GM18909 (cell line): ENCODE measurements around the gene TWIST1.

Source experiments
- ATAC-seq: cut with Tn5 transposase; IDR thresholded peaks from one replicate; pipeline ENCODE4 v1.9.1; 2021; ENCODE audit warnings: mild to moderate bottlenecking; ENCODE audit not compliant: unreplicated experiment, poor library complexity

Gene TWIST1

GRCh38 chr7:19117091-19117869 lies at the start of gene TWIST1:
Gene TWIST1, minus strand, starts transcription at chr7:19117636. Its CDS starts 315 bp downstream, at chr7:19117321.
- ATAC-seq = peak; percentile 41

GRCh38 chr7:19161671-19162070 lies 44.2 kb upstream of the TWIST1 start:
- ATAC-seq = no peak

- no peak for ATAC-seq
Observed at GRCh38 chr7:19146699-19147098, 29.3 kb upstream of the TWIST1 start.

GRCh38 chr7:19145434-19146115 lies 28.1 kb upstream of the TWIST1 start:
- no peak for ATAC-seq

GRCh38 chr7:19144661-19145433 lies 27.4 kb upstream of the TWIST1 start, which contains the start of gene FERD3L:
Gene FERD3L, minus strand, starts transcription at chr7:19145421. Its CDS starts 59 bp downstream, at chr7:19145362.
- no peak for ATAC-seq

GRCh38 chr7:19143881-19144574 lies 26.6 kb upstream of the TWIST1 start:
- no peak for ATAC-seq

GRCh38 chr7:19139706-19140327 lies 22.4 kb upstream of the TWIST1 start:
- no peak for ATAC-seq

GRCh38 chr7:19133886-19134285 lies 16.4 kb upstream of the TWIST1 start:
- no peak for ATAC-seq

GRCh38 chr7:19133390-19133789 lies 16.0 kb upstream of the TWIST1 start:
- no peak for ATAC-seq

GRCh38 chr7:19128856-19129255 lies 11.4 kb upstream of the TWIST1 start:
- ATAC-seq = no peak

- ATAC-seq = no peak
Observed at GRCh38 chr7:19121977-19122588, 4.6 kb upstream of the TWIST1 start.

GRCh38 chr7:19119870-19120486 lies 2.5 kb upstream of the TWIST1 start:
- no peak for ATAC-seq

GRCh38 chr7:19119372-19119771 lies 1.9 kb upstream of the TWIST1 start:
- no peak for ATAC-seq

- no peak for ATAC-seq
Observed at GRCh38 chr7:19118636-19119371, 1.4 kb upstream of the TWIST1 start.

GRCh38 chr7:19117870-19118608 lies 603 bp upstream of the TWIST1 start:
- ATAC-seq = peak; percentile 34

- ATAC-seq = peak; percentile 33
Observed at GRCh38 chr7:19116121-19117090, 1.0 kb downstream of the TWIST1 start.

GRCh38 chr7:19114551-19114855 lies 2.9 kb downstream of the TWIST1 start:
- no peak for ATAC-seq
